Transverse colon (tissue), 4 donors: ENCODE data around the gene MROH2A. TPM values are rescaled to one million over a fixed set of nuclear protein-coding genes. Genes with fewer than 3 reads are reported as not detected.

Experiments
- DNase-seq: peaks from one replicate; pipeline ENCODE4 v3.0.0-alpha.2; 2019
- H3K27ac ChIP-seq, 4 donors: fragments of 200-600 bp; sonication (generic); 2 replicates each; pipeline ENCODE4 v1.5.1; 2016 to 2018; ENCODE audit warnings: inconsistent platforms in 4 of 4
- H3K27me3 ChIP-seq: fragments of 200-600 bp; sonication (generic); 2 replicates; pipeline ENCODE4 v1.5.1; 2017; ENCODE audit warnings: inconsistent platforms
- H3K36me3 ChIP-seq, 4 donors: fragments of 200-600 bp; sonication (generic); 2 replicates each; pipeline ENCODE4 v1.5.1; 2017 to 2019; ENCODE audit warnings: inconsistent platforms in 4 of 4
- H3K4me1 ChIP-seq, 4 donors: fragments of 200-600 bp; sonication (generic); 2 replicates each; pipeline ENCODE4 v1.5.1; 2017 to 2020; ENCODE audit warnings: inconsistent platforms in 4 of 4
- H3K4me3 ChIP-seq, 4 donors: fragments of 200-600 bp; sonication (generic); 1 replicate in 1 of 4; 2 replicates in 3 of 4; pipeline versions ENCODE4 v1.5.1 to v1.6.1; 2017 to 2019; ENCODE audit warnings: inconsistent platforms in 4 of 4
- H3K9me3 ChIP-seq, 2 donors: fragments of 200-600 bp; sonication (generic); 2 replicates each; pipeline ENCODE4 v1.5.1; 2017 to 2019; ENCODE audit warnings: inconsistent platforms in 2 of 2
- EP300 ChIP-seq: sonication (generic); formaldehyde crosslinking; IDR thresholded peaks from one replicate; pipeline ENCODE4 v1.6.1; 2017; ENCODE audit warnings: antibody characterized with exemption, low read depth
- POLR2A ChIP-seq: fragments of 450-650 bp; IDR thresholded peaks from one replicate; pipeline ENCODE4 v1.6.1; 2016; ENCODE audit warnings: antibody characterized with exemption, mild to moderate bottlenecking, moderate library complexity
- POLR2AphosphoS5 ChIP-seq, 3 donors: sonication (generic); formaldehyde crosslinking; IDR thresholded peaks; one replicate each; pipeline ENCODE4 v1.6.1; 2016; ENCODE audit warnings: antibody characterized with exemption in 3 of 3
- WGBS, 2 donors: methylation state at CpG; one replicate each; pipeline ENCODE4 v1.1.5; 2018; ENCODE audit warnings: low coverage in 1 of 2; 5-methylcytosine and 5-hydroxymethylcytosine counted together
- in situ Hi-C, 4 donors: fragments of 200-750 bp; cut with MboI; loops; one replicate each; pipeline versions ENCODE4 v1.15.0 to v1.15.1; 2017; ENCODE audit warnings: low sequenced_read_pairs in 3 of 4, low pct_ligation_motif_present in 1 of 4, low pct_unique_long_range_greater_than_20kb in 1 of 4
- intact Hi-C: fragments of 100-400 bp; cut with DNase I; formaldehyde crosslinking; loops from one replicate; pipeline ENCODE4 v1.15.1; 2023; ENCODE audit warnings: low total_unique reads
- total RNA-seq, 4 donors: library from RNA; depleted of rRNA; stranded (reverse); fragments of >200 nt; gene quantifications; one replicate each; pipeline ENCODE4 v1.1.0, GENCODE V29; 2016
- TF ChIP-seq, protein P1 (sequence below), 5 experiments: fragments of 200-600 bp in 3 of 5; fragments of 450-650 bp in 2 of 5; sonication (generic) in 3 of 5; IDR thresholded peaks; 1 replicate in 2 of 5; 2 replicates in 3 of 5; pipeline ENCODE4 v1.5.1; 2016 to 2017; ENCODE audit warnings: antibody characterized with exemption in 5 of 5, inconsistent platforms in 3 of 5, mild to moderate bottlenecking in 2 of 5, moderate library complexity in 1 of 5

Gene MROH2A
- total RNA-seq, 4 donors from 2014 or later = 0.14 TPM; not detected in 3

DNA sequence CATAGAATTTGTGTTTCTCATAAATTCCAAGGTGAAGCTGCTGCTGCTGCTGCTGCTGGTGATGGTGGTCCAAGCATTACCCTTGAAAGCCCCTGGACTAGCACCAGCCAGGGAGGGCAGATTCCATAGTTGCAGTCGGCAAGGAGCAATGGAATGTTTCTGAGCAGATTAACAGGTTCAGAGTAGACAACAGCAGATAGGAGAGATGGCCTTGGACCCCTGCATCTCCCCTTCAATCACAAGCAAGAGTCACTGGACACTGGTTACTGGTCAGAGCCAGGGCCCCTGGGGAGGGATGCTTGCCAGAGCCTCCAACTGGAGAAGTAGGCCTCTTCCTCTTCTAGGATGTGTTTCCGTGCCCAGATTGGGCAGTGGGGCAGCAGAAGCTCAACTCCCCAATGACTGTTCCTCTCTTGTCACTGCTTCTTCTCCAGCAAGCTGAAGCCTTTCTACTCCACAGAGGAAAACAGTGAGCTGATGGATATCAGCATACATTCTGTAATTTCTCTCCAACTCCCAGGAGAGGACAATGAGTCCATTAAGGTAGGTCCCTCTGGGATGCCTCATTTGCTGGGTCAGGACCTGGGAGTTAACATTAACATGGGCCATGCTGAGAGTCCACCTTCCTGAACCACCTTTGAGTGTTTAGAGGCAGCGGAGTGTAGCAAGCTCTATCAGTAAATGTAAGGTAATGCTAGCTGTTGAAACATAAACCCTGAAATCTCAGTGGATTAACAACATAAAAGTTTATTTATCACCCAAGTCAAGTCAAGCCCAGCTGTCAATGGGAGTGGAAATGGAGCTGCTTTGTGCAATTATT is 35.3 kb downstream of the MROH2A start:
- H3K4me3 ChIP-seq = no peak overlapping the region
- H3K4me1 ChIP-seq = no peaks in the 10 kb centered on the region
- no peaks in the 10 kb centered on the region for H3K27me3 ChIP-seq
- TF ChIP-seq, protein P1, sequence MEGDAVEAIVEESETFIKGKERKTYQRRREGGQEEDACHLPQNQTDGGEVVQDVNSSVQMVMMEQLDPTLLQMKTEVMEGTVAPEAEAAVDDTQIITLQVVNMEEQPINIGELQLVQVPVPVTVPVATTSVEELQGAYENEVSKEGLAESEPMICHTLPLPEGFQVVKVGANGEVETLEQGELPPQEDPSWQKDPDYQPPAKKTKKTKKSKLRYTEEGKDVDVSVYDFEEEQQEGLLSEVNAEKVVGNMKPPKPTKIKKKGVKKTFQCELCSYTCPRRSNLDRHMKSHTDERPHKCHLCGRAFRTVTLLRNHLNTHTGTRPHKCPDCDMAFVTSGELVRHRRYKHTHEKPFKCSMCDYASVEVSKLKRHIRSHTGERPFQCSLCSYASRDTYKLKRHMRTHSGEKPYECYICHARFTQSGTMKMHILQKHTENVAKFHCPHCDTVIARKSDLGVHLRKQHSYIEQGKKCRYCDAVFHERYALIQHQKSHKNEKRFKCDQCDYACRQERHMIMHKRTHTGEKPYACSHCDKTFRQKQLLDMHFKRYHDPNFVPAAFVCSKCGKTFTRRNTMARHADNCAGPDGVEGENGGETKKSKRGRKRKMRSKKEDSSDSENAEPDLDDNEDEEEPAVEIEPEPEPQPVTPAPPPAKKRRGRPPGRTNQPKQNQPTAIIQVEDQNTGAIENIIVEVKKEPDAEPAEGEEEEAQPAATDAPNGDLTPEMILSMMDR (IDR thresholded peaks at IDR 0.05) = no peak
- TF ChIP-seq EP300 = no peak
- H3K9me3 ChIP-seq = no peaks in the 10 kb centered on the region
- 60 to 81% methylated on average over 1 to 3 of the region's 3 CpGs for WGBS, 2 donors
- H3K36me3 ChIP-seq = no peaks in the 10 kb centered on the region
- intact Hi-C loops (no loop called here), in situ Hi-C loops (no loop called here)
- no peak overlapping the region for H3K27ac ChIP-seq
- DNase-seq = no peak

DNA sequence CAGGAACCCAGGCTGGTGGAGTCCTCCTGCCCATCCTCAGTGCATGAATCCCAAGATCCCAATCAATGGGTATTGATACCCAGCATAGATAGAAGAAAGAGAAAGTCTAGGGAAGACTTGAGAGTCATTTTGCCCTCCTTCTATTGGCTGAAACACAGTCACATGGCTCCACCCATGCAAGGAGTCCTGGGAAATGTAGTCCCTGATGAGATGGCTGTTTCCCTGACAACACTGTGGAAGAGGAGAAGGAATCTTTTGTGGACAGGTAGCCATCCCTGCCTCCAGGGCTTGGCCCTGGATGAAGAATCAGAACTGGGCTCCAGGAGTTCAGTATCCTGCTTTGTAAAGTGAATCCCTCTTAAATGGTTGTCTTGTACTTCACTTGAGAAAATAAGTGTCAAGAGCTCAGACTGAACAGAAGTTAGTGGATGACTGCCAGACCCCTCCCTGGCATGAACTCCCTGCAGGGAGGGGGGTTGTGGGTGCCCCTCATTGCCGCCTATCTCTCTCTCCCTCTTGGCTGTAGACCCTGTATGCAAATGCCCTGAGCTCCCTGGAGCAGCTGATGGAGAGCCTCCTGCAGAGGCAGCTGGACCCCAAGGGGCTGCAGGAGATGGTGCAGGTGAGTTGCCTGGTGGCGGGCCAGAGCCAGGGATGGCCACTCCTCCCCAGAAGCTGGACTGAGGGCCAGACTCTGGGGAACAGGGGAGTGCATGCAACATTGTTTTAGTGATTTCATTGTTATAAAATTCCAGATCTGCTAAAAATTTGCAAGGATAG is 36.1 kb downstream of the MROH2A start:
- H3K27ac ChIP-seq = no peak overlapping the region
- no peaks in the 10 kb centered on the region for H3K36me3 ChIP-seq
- peak; percentile 2 for DNase-seq
- in situ Hi-C loops = no loop called here
- TF ChIP-seq POLR2A = no peak
- TF ChIP-seq POLR2AphosphoS5 (IDR thresholded peaks at IDR 0.05) = no peak
- TF ChIP-seq EP300 = no peak
- TF ChIP-seq, protein P1 (IDR thresholded peaks at IDR 0.05) = no peak
- intact Hi-C loops = no loop called here
- no peaks in the 10 kb centered on the region for H3K27me3 ChIP-seq
- no peaks in the 10 kb centered on the region for H3K9me3 ChIP-seq
- H3K4me1 ChIP-seq = no peaks in the 10 kb centered on the region
- no peak overlapping the region for H3K4me3 ChIP-seq
- WGBS, 2 donors = 75% methylated on average over 2 of the region's 2 CpGs; no CpG with 5 or more reads in 1 of the 2 donors

DNA sequence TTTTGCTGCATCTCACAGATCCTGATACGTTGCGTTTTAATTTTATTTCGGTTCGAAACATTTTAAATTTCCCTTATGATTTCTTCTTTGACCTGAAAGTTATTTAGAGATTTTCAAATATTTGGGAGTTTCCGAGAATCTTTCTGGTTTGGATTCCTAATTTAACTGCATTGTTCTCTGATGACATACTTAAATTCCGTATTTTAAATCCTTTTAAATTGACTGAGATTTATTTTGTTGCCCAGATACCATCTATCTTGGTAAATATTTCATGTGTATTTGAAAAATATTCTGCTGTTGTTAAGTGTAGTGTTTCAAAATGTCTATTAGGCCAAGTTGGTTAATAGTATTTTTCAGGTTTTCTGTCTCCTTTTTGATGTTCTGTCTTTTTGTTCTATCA is 37.7 kb downstream of the MROH2A start:
- TF ChIP-seq POLR2A (no peak), POLR2AphosphoS5 (IDR thresholded peaks at IDR 0.05) (no peak), EP300 (no peak)
- TF ChIP-seq, protein P1 (IDR thresholded peaks at IDR 0.05) = no peak
- no peaks in the 10 kb centered on the region for H3K27me3 ChIP-seq
- no peaks in the 10 kb centered on the region for H3K4me1 ChIP-seq
- intact Hi-C loops (no loop called here), in situ Hi-C loops (no loop called here)
- no peak overlapping the region for H3K27ac ChIP-seq
- H3K9me3 ChIP-seq = no peaks in the 10 kb centered on the region
- no peak overlapping the region for H3K4me3 ChIP-seq
- H3K36me3 ChIP-seq = no peaks in the 10 kb centered on the region
- 80 to 95% methylated on average over 5 to 6 of the region's 6 CpGs for WGBS, 2 donors
- no peak for DNase-seq

GRCh38 chr2:233816334-233816733 is 38.2 kb downstream of the MROH2A start:
- peak; percentile 2 for DNase-seq
- Histone ChIP-seq H3K4me1 (no peaks in the 10 kb centered on the region), H3K27ac (no peak overlapping the region), H3K4me3 (no peak overlapping the region), H3K27me3 (no peaks in the 10 kb centered on the region), H3K36me3 (no peaks in the 10 kb centered on the region), H3K9me3 (no peaks in the 10 kb centered on the region)
- TF ChIP-seq, protein P1 (IDR thresholded peaks at IDR 0.05) = no peak
- no peak for TF ChIP-seq EP300
- TF ChIP-seq POLR2A = no peak
- TF ChIP-seq POLR2AphosphoS5 (IDR thresholded peaks at IDR 0.05) = no peak
- intact Hi-C loops = no loop called here
- in situ Hi-C loops = no loop called here
- WGBS, 2 donors = 59% methylated on average over 2 of the region's 2 CpGs; no CpG with 5 or more reads in 1 of the 2 donors
